GM12873 (cell line): ENCODE measurements around the gene LCTL.

ENCODE experiments used
- CTCF ChIP-seq: IDR thresholded peaks from 2 replicates; pipeline ENCODE4 v1.5.1; 2012; ENCODE audit warnings: low read depth, mild to moderate bottlenecking, moderate library complexity, low read length, control low read depth; ENCODE audit not compliant: insufficient read depth; ENCODE audit errors: missing control alignments

The LCTL gene

DNA sequence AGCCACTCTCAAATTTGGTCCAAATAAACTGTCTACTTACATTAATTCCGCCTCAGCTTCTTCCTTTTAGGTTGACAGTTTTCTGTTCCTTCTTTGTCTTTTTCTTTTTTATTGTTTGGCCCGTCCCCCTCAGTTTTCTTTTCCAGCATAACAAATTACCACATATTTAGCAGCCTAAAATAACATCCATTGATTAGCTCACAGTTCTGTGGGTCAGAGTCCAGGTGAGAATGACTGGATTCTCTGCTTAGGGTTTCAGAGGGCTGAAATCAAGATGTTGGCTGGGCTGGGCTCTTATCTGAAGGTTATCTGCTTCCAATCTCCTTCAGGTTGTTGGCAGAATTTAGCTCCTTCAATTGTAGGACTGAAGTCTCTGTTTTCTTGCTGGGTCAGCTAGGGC, 24.6 kb upstream of the LCTL start:
- no peak for TF ChIP-seq CTCF

GRCh38 chr15:66588971-66589370, 23.2 kb upstream of the LCTL start:
- no peak for TF ChIP-seq CTCF

GRCh38 chr15:66588537-66588936, 22.7 kb upstream of the LCTL start:
- peak; percentile 35 for TF ChIP-seq CTCF

DNA sequence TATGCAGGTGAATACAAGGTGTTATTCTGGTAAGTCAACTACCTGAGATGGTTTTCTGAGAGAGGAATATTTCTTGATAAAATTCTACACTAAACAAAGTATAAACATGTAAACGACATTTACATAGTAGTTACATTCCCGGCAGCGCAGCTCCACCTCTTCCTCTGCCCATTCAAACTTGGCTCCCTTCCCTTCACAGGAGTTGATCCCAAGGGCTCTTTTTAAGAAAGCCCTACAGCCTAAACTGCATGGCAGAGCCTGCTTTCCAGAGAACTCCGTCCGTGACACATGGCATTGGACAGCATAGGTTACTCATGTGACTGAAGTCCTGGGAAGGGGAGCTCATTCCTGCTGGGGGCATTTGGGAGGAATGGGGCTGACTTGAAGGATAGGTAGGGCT, 22.0 kb upstream of the LCTL start:
- no peak for TF ChIP-seq CTCF

GRCh38 chr15:66587020-66587419, 21.2 kb upstream of the LCTL start:
- TF ChIP-seq CTCF = no peak

DNA sequence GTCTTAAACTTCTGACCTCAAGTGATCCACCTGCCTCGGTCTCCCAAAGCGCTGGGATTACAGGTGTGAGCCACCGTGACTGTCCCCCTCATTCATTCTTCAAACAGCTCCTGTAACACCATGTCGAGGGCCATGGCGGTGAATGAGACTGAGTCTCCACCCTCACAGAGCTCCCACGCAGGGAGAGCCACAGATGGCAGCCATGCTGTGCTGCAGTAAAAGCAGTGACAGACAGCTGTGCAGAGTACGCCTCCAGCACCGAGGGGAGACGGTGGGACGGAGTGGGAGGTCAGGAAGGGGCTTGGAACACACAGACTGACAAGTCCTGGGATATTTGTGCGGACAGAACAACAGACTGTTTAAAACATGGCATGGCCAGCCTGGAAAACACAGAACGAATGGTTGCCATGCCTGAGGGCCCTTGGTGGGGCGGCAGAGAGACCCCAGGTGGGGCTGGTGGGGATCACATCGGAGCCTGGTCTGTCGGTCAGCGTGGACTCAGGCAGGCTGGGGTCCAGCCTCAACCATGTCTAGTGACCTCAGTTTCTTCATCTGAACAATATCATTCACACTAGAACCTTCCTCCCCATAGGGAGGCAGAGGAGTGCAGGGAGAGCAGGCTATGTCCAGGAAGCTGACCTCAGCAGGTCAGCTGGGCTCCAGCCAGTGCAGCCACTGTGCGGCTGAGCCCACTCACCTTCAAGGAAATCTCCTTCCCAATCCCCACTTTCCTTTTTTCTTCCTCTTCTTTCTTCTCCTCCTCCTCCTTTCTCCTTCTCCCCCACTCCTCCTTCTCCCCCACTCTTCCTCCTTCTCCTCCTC, 20.6 kb upstream of the LCTL start:
- no peak for TF ChIP-seq CTCF

GRCh38 chr15:66581972-66582537, 16.3 kb upstream of the LCTL start:
- no peak for TF ChIP-seq CTCF
